Omental fat pad (tissue), 4 donors: ENCODE results near the gene C1orf35. TPM values are rescaled to one million over a fixed set of nuclear protein-coding genes. Genes with fewer than 3 reads are reported as not detected.
"Not testable (repeated sequence)": the region's sequence is repeated elsewhere in the genome, so short reads cannot be mapped to it uniquely, and the experiment has no call there.

ENCODE experiments used
- ATAC-seq: fragments of 150-250 bp; one replicate; pipeline ENCODE4 v1.9.1; 2016; ENCODE audit warnings: mild to moderate bottlenecking, moderate library complexity; ENCODE audit not compliant: low FRiP score
- DNase-seq: peaks from one replicate; pipeline ENCODE4 v3.0.0-alpha.2; 2019; ENCODE audit warnings: low spot score
- CTCF ChIP-seq, 3 donors: fragments of 450-650 bp; IDR thresholded peaks; one replicate each; pipeline ENCODE4 v1.5.1; 2016 to 2017; ENCODE audit warnings: antibody characterized with exemption in 3 of 3, mild to moderate bottlenecking in 3 of 3, moderate library complexity in 2 of 3
- total RNA-seq, 4 donors: library from RNA; depleted of rRNA; stranded (reverse); fragments of >200 nt; gene quantifications; one replicate each; pipeline ENCODE4 v1.1.0, GENCODE V29; 2016

C1orf35 gene
- total RNA-seq, 4 donors from 2014 or later, result 5.1 to 17.2 (median 8.8) TPM

GRCh38 chr1:228117335-228117734 is 14.2 kb upstream of the C1orf35 start:
- no peak for TF ChIP-seq CTCF (IDR thresholded peaks at IDR 0.05)
- ATAC-seq (no peak), DNase-seq (no peak)

- ATAC-seq (no peak), DNase-seq (no peak)
- TF ChIP-seq CTCF (IDR thresholded peaks at IDR 0.05), result no peak
These were observed 11.7 kb upstream of the C1orf35 start for GRCh38 chr1:228114827-228115226.

GRCh38 chr1:228112617-228113016 is 9.5 kb upstream of the C1orf35 start:
- no peak for TF ChIP-seq CTCF (IDR thresholded peaks at IDR 0.05)
- DNase-seq (no peak), ATAC-seq (no peak)

GRCh38 chr1:228112167-228112566 is 9.0 kb upstream of the C1orf35 start:
- ATAC-seq, result no peak
- DNase-seq, result no peak
- TF ChIP-seq CTCF (IDR thresholded peaks at IDR 0.05), result no peak

GRCh38 chr1:228111315-228111714 is 8.2 kb upstream of the C1orf35 start:
- DNase-seq, ATAC-seq: not testable (repeated sequence)

- DNase-seq (no peak), ATAC-seq (no peak)
- TF ChIP-seq CTCF (IDR thresholded peaks at IDR 0.05), result no peak
These were observed 7.4 kb upstream of the C1orf35 start for GRCh38 chr1:228110556-228110955.

GRCh38 chr1:228109962-228110488 is 6.9 kb upstream of the C1orf35 start:
- ATAC-seq, result no peak
- TF ChIP-seq CTCF (IDR thresholded peaks at IDR 0.05), result no peak
- DNase-seq, result no peak
